Measurements from ENCODE around the gene GIN1. TPM values are rescaled to one million over a fixed set of nuclear protein-coding genes. Genes with fewer than 3 reads are reported as not detected.
A peak's percentile ranks its signal among the peaks of the same experiment; 100 is the strongest.

Gene GIN1
- total and polyA plus RNA-seq, 10 of the 15 experiments (the other 5 are each of a cell fraction or from before 2014, with no cell fraction given) = 3.3 to 9.7 (median 6.8) TPM

DNA sequence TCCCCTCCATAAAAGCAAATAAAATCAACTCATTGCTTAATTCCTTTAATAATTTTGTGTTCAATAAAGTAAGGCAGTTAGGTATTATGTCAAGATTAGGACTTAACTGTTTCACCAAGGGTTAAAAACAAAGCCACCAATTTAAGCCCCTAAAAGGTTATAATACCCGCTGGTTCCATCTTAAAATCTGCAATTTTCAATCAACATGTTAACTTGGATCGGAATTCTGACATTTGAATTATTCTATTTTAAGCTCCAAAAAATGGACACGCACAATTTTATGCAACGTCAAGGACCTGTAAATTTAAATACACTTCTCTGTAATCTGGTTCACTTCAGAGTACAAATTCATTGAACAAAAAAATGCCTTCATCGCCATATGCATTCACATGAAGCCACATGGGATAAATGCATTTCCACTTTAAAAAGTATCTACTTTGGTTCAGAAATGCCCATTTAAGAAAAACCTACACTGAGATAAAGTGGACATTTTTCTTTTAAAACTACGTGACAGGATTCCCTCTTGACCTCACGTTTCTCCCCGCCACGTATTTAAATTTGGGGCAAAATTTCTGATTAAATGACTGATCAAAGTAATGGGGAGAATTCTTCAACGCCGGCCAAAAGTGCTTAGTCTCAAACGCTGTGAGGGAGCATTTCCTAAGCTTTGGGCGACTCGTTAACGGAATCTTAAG, 721 bp downstream of the GIN1 start:
- Histone ChIP-seq H4K20me1 (ENCODE audit: control insufficient read depth, insufficient read depth) (no peaks in the 10 kb centered on the region), H3K9ac (ENCODE audit: control insufficient read depth, insufficient read depth, low read length) (peak overlapping the region; percentile 92), H3K9me3 (replicated peaks; ENCODE audit: control insufficient read depth, insufficient read depth, low read length) (no peaks in the 10 kb centered on the region; the same call in 2 of the 3 replicates), H2AFZ (ENCODE audit: control insufficient read depth, low read depth, low read length) (peak overlapping the region; percentile 96), H3K79me2 (ENCODE audit: control insufficient read depth, insufficient read depth, low read length) (peaks cover 69% of the 10 kb centered on the region), H3K27ac (ENCODE audit: control insufficient read depth, insufficient read depth) (peak overlapping the region; percentile 97), H3K4me2 (ENCODE audit: control insufficient read depth, insufficient read depth) (peak overlapping the region; percentile 39), H3K27me3 (replicated peaks in 1 of 2; ENCODE audit: control insufficient read depth in 2 of 2, insufficient read depth in 2 of 2, low read length in 1 of 2) (no peaks in the 10 kb centered on the region), H3K36me3 (ENCODE audit: control insufficient read depth in 2 of 2, insufficient read depth in 2 of 2, low read length in 1 of 2) (no peaks in the 10 kb centered on the region), H3K4me3 (peak overlapping the region; percentile 71), H3K4me1 (ENCODE audit: control insufficient read depth, insufficient read depth, low read length) (no peaks in the 10 kb centered on the region)
- intact Hi-C loops (cut with micrococcal nuclease; ENCODE audit: unreplicated experiment) = no loop called here
- ATAC-seq (no peak), DNase-seq (ENCODE audit: low read depth, low spot score) (peak; percentile 9), FAIRE-seq (no peak)
- under 1% methylated on average over 15 of the region's 15 CpGs for WGBS (ENCODE audit: insufficient coverage, insufficient replicate concordance, low lambda C conversion rate, missing lambda C conversion rate)
- TF ChIP-seq JUND (IDR thresholded peaks at IDR 0.05; ENCODE audit: low read depth, low read length) = no peak
- no peak for TF ChIP-seq MTA3 (IDR thresholded peaks at IDR 0.05; ENCODE audit: borderline replicate concordance, low read length)
- TF ChIP-seq DPF2 (IDR thresholded peaks at IDR 0.05) = no peak
- TF ChIP-seq, protein P1, sequence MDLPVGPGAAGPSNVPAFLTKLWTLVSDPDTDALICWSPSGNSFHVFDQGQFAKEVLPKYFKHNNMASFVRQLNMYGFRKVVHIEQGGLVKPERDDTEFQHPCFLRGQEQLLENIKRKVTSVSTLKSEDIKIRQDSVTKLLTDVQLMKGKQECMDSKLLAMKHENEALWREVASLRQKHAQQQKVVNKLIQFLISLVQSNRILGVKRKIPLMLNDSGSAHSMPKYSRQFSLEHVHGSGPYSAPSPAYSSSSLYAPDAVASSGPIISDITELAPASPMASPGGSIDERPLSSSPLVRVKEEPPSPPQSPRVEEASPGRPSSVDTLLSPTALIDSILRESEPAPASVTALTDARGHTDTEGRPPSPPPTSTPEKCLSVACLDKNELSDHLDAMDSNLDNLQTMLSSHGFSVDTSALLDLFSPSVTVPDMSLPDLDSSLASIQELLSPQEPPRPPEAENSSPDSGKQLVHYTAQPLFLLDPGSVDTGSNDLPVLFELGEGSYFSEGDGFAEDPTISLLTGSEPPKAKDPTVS (IDR thresholded peaks at IDR 0.05; ENCODE audit: low read depth, low read length) = no peak
- no peak for TF ChIP-seq BRCA1 (IDR thresholded peaks at IDR 0.05; ENCODE audit: low read depth, low read length)
- peak; percentile 42 to 48; a peak in 2 of 4 replicates for TF ChIP-seq BHLHE40 (IDR thresholded peaks at IDR 0.05; ENCODE audit: borderline replicate concordance in 1 of 2, low read depth in 2 of 2, low read length in 1 of 2)
- peak; percentile 27 for TF ChIP-seq MEF2B (IDR thresholded peaks at IDR 0.05; ENCODE audit: partially characterized antibody, poor library complexity, severe bottlenecking)
- 0 out of 2 replicates have a peak, but pooled peaks have one; percentile 37 for TF ChIP-seq PAX8 (IDR thresholded peaks at IDR 0.05)
- TF ChIP-seq RAD51 (IDR thresholded peaks at IDR 0.05) = peak; percentile 42; the same call in 1 of the 2 replicates
- TF ChIP-seq, protein P2, sequence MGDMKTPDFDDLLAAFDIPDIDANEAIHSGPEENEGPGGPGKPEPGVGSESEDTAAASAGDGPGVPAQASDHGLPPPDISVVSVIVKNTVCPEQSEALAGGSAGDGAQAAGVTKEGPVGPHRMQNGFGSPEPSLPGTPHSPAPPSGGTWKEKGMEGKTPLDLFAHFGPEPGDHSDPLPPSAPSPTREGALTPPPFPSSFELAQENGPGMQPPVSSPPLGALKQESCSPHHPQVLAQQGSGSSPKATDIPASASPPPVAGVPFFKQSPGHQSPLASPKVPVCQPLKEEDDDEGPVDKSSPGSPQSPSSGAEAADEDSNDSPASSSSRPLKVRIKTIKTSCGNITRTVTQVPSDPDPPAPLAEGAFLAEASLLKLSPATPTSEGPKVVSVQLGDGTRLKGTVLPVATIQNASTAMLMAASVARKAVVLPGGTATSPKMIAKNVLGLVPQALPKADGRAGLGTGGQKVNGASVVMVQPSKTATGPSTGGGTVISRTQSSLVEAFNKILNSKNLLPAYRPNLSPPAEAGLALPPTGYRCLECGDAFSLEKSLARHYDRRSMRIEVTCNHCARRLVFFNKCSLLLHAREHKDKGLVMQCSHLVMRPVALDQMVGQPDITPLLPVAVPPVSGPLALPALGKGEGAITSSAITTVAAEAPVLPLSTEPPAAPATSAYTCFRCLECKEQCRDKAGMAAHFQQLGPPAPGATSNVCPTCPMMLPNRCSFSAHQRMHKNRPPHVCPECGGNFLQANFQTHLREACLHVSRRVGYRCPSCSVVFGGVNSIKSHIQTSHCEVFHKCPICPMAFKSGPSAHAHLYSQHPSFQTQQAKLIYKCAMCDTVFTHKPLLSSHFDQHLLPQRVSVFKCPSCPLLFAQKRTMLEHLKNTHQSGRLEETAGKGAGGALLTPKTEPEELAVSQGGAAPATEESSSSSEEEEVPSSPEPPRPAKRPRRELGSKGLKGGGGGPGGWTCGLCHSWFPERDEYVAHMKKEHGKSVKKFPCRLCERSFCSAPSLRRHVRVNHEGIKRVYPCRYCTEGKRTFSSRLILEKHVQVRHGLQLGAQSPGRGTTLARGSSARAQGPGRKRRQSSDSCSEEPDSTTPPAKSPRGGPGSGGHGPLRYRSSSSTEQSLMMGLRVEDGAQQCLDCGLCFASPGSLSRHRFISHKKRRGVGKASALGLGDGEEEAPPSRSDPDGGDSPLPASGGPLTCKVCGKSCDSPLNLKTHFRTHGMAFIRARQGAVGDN (IDR thresholded peaks at IDR 0.05) = peak; percentile 63; the same call in 1 of the 2 replicates
- TF ChIP-seq ZNF592 (IDR thresholded peaks at IDR 0.05) = peak; percentile 16; the same call in 1 of the 2 replicates
- 0 out of 2 replicates have a peak, but pooled peaks have one; percentile 68 for TF ChIP-seq CHD1 (IDR thresholded peaks at IDR 0.05; ENCODE audit: low read depth, low read length)
- no peak for TF ChIP-seq SMARCA5 (IDR thresholded peaks at IDR 0.05)
- CTCF ChIA-PET = interaction anchor here (0.8 to 2.6 kb wide), 5 partner anchors 12 to 145 kb away, joined by 3 to 14 read pairs (median 4); no protein-coding TSS in a partner anchor
- POLR2A ChIA-PET = interaction anchor here (0.6 to 1.7 kb wide), 8 partner anchors 9 to 363 kb away, joined by 3 to 8 read pairs (median 5); partner anchors contain the start of genes MACIR and PAM
- TSS peak; percentile 94 for BruUV-seq (replicated peaks)
- RAD21 ChIA-PET (ENCODE audit: unreplicated experiment) = interaction anchor here (1.1 to 1.4 kb wide), 5 partner anchors 10 to 364 kb away, joined by 3 to 7 read pairs (median 4); partner anchors contain the start of gene PAM
- SMC1A ChIA-PET (ENCODE audit: uncharacterized antibody, unreplicated experiment) = interaction anchor here (0.9 to 2.2 kb wide), 11 partner anchors 9 to 533 kb away, joined by 3 to 12 read pairs (median 5); no protein-coding TSS in a partner anchor
- in situ Hi-C loops (cut with MboI) = no loop called here
